ENCODE measurements around the gene PTAFR. TPM values are rescaled to one million over a fixed set of nuclear protein-coding genes. Genes with fewer than 3 reads are reported as not detected.

PTAFR gene
- total RNA-seq, 1 donor from 2014 or later: 0.08 TPM

GRCh38 chr1:28126783-28127490 is 49.6 kb downstream of the PTAFR start:
- Mint-ChIP-seq H3K36me3 (ENCODE audit: unreplicated experiment) (no peaks in the 10 kb centered on the region), H3K27me3 (ENCODE audit: unreplicated experiment) (peaks cover 37% of the 10 kb centered on the region), H3K4me3 (ENCODE audit: unreplicated experiment) (no peak overlapping the region), H3K4me1 (ENCODE audit: unreplicated experiment) (peaks cover 2% of the 10 kb centered on the region), H3K27ac (ENCODE audit: unreplicated experiment) (no peak overlapping the region), H3K9me3 (ENCODE audit: unreplicated experiment) (no peaks in the 10 kb centered on the region)
- DNase-seq (ENCODE audit: extremely low spot score, unreplicated experiment): no peak
- TF ChIP-seq CTCF (IDR thresholded peaks at IDR 0.05): no peak

GRCh38 chr1:28126212-28126611 is 50.3 kb downstream of the PTAFR start:
- Mint-ChIP-seq H3K4me1 (ENCODE audit: unreplicated experiment) (peaks cover 2% of the 10 kb centered on the region), H3K4me3 (ENCODE audit: unreplicated experiment) (no peak overlapping the region), H3K27me3 (ENCODE audit: unreplicated experiment) (peaks cover 37% of the 10 kb centered on the region), H3K27ac (ENCODE audit: unreplicated experiment) (no peak overlapping the region), H3K36me3 (ENCODE audit: unreplicated experiment) (no peaks in the 10 kb centered on the region), H3K9me3 (ENCODE audit: unreplicated experiment) (no peaks in the 10 kb centered on the region)
- no peak for DNase-seq (ENCODE audit: extremely low spot score, unreplicated experiment)
- TF ChIP-seq CTCF (IDR thresholded peaks at IDR 0.05): no peak

- no peak overlapping the region for H3K27ac Mint-ChIP-seq (ENCODE audit: unreplicated experiment)
- peaks cover 2% of the 10 kb centered on the region for H3K4me1 Mint-ChIP-seq (ENCODE audit: unreplicated experiment)
- DNase-seq (ENCODE audit: extremely low spot score, unreplicated experiment): no peak
- peaks cover 35% of the 10 kb centered on the region for H3K27me3 Mint-ChIP-seq (ENCODE audit: unreplicated experiment)
- no peak for TF ChIP-seq CTCF (IDR thresholded peaks at IDR 0.05)
- H3K4me3 Mint-ChIP-seq (ENCODE audit: unreplicated experiment): no peak overlapping the region
- H3K9me3 Mint-ChIP-seq (ENCODE audit: unreplicated experiment): no peaks in the 10 kb centered on the region
- no peaks in the 10 kb centered on the region for H3K36me3 Mint-ChIP-seq (ENCODE audit: unreplicated experiment)
Measured at GRCh38 chr1:28123461-28123961, 53.0 kb downstream of the PTAFR start.

- Mint-ChIP-seq H3K4me1 (ENCODE audit: unreplicated experiment) (peaks cover 2% of the 10 kb centered on the region), H3K27ac (ENCODE audit: unreplicated experiment) (no peak overlapping the region), H3K4me3 (ENCODE audit: unreplicated experiment) (no peak overlapping the region), H3K36me3 (ENCODE audit: unreplicated experiment) (no peaks in the 10 kb centered on the region), H3K9me3 (ENCODE audit: unreplicated experiment) (no peaks in the 10 kb centered on the region), H3K27me3 (ENCODE audit: unreplicated experiment) (peaks cover 24% of the 10 kb centered on the region)
- DNase-seq (ENCODE audit: extremely low spot score, unreplicated experiment): no peak
- TF ChIP-seq CTCF (IDR thresholded peaks at IDR 0.05): no peak
Measured at GRCh38 chr1:28122183-28122582, 54.3 kb downstream of the PTAFR start.

- Mint-ChIP-seq H3K36me3 (ENCODE audit: unreplicated experiment) (no peaks in the 10 kb centered on the region), H3K4me1 (ENCODE audit: unreplicated experiment) (peaks cover 2% of the 10 kb centered on the region), H3K27ac (ENCODE audit: unreplicated experiment) (no peak overlapping the region), H3K4me3 (ENCODE audit: unreplicated experiment) (no peak overlapping the region), H3K9me3 (ENCODE audit: unreplicated experiment) (no peaks in the 10 kb centered on the region), H3K27me3 (ENCODE audit: unreplicated experiment) (peaks cover 7% of the 10 kb centered on the region)
- DNase-seq (ENCODE audit: extremely low spot score, unreplicated experiment): no peak
- TF ChIP-seq CTCF (IDR thresholded peaks at IDR 0.05): no peak
Measured at GRCh38 chr1:28119556-28119955, 56.9 kb downstream of the PTAFR start.

Data from osteocyte (in vitro differentiated cells).